HL-60 (cell line): ENCODE measurements around the gene ZNF76.

Source experiments
- DNase-seq, 2 experiments: peaks; one replicate each; pipeline ENCODE4 v3.0.0-alpha.2; 2010 to 2020; ENCODE audit warnings: low read depth in 1 of 2, low spot score in 1 of 2
- H3K27ac ChIP-seq: fragments of 250-450 bp; sonication (Bioruptor Pico); replicated peaks from 2 replicates; pipeline ENCODE4 v1.5.1; 2020; ENCODE audit warnings: mild to moderate bottlenecking, moderate library complexity
- H3K27me3 ChIP-seq: fragments of 250-450 bp; sonication (Bioruptor Pico); 2 replicates; pipeline ENCODE4 v1.5.1; 2021; ENCODE audit warnings: mild to moderate bottlenecking, moderate library complexity; ENCODE audit not compliant: insufficient read depth, poor library complexity, severe bottlenecking
- H3K4me3 ChIP-seq: replicated peaks from 2 replicates; pipeline ENCODE4 v1.5.1; 2011; ENCODE audit warnings: mild to moderate bottlenecking, control low read depth, low read length; ENCODE audit not compliant: insufficient read depth
- GABPA ChIP-seq: IDR thresholded peaks from 2 replicates; pipeline ENCODE4 v1.6.1; 2012; ENCODE audit warnings: low read depth
- POLR2AphosphoS5 ChIP-seq: IDR thresholded peaks from 2 replicates; pipeline ENCODE4 v1.6.1; 2012; ENCODE audit warnings: low read depth
- SPI1 ChIP-seq: IDR thresholded peaks from 2 replicates; pipeline ENCODE4 v1.6.1; 2012; ENCODE audit warnings: low read depth, mild to moderate bottlenecking, borderline replicate concordance
- TF ChIP-seq, protein P1 (sequence below): IDR thresholded peaks from one replicate; pipeline ENCODE4 v1.5.1; 2011; ENCODE audit warnings: low read length, control low read depth, inconsistent platforms; ENCODE audit not compliant: insufficient read depth
- TF ChIP-seq, protein P2 (sequence below): IDR thresholded peaks from 2 replicates; pipeline ENCODE4 v1.6.1; 2012; ENCODE audit warnings: low read depth; ENCODE audit not compliant: insufficient replicate concordance

The ZNF76 gene

DNA sequence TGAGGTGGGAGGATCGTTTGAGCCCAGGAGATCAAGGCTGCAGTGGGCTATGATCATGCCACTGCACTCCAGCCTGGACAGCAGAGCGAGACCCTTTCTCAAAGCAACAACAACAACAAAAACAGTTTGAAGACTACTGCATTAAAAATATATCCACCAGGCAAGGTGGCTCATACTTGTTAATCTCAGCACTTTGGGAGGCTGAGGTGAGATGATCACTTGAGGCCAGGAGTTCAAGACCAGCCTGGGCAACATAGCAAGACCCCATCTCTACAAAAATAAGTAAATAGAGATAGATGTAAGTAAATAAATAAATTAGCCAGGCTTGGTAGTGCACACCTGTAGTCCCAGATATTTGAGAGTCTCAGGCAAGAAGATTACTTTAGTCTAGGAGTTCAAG is 12.5 kb downstream of the ZNF76 start:
- DNase-seq, result no peak
- Histone ChIP-seq H3K27me3 (no peaks in the 10 kb centered on the region), H3K4me3 (no peak overlapping the region), H3K27ac (no peak overlapping the region)
- no peak for TF ChIP-seq GABPA
- TF ChIP-seq, protein P1, sequence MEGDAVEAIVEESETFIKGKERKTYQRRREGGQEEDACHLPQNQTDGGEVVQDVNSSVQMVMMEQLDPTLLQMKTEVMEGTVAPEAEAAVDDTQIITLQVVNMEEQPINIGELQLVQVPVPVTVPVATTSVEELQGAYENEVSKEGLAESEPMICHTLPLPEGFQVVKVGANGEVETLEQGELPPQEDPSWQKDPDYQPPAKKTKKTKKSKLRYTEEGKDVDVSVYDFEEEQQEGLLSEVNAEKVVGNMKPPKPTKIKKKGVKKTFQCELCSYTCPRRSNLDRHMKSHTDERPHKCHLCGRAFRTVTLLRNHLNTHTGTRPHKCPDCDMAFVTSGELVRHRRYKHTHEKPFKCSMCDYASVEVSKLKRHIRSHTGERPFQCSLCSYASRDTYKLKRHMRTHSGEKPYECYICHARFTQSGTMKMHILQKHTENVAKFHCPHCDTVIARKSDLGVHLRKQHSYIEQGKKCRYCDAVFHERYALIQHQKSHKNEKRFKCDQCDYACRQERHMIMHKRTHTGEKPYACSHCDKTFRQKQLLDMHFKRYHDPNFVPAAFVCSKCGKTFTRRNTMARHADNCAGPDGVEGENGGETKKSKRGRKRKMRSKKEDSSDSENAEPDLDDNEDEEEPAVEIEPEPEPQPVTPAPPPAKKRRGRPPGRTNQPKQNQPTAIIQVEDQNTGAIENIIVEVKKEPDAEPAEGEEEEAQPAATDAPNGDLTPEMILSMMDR, result no peak
- no peak for TF ChIP-seq POLR2AphosphoS5
- TF ChIP-seq, protein P2, sequence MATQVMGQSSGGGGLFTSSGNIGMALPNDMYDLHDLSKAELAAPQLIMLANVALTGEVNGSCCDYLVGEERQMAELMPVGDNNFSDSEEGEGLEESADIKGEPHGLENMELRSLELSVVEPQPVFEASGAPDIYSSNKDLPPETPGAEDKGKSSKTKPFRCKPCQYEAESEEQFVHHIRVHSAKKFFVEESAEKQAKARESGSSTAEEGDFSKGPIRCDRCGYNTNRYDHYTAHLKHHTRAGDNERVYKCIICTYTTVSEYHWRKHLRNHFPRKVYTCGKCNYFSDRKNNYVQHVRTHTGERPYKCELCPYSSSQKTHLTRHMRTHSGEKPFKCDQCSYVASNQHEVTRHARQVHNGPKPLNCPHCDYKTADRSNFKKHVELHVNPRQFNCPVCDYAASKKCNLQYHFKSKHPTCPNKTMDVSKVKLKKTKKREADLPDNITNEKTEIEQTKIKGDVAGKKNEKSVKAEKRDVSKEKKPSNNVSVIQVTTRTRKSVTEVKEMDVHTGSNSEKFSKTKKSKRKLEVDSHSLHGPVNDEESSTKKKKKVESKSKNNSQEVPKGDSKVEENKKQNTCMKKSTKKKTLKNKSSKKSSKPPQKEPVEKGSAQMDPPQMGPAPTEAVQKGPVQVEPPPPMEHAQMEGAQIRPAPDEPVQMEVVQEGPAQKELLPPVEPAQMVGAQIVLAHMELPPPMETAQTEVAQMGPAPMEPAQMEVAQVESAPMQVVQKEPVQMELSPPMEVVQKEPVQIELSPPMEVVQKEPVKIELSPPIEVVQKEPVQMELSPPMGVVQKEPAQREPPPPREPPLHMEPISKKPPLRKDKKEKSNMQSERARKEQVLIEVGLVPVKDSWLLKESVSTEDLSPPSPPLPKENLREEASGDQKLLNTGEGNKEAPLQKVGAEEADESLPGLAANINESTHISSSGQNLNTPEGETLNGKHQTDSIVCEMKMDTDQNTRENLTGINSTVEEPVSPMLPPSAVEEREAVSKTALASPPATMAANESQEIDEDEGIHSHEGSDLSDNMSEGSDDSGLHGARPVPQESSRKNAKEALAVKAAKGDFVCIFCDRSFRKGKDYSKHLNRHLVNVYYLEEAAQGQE, result no peak
- no peak for TF ChIP-seq SPI1

DNA sequence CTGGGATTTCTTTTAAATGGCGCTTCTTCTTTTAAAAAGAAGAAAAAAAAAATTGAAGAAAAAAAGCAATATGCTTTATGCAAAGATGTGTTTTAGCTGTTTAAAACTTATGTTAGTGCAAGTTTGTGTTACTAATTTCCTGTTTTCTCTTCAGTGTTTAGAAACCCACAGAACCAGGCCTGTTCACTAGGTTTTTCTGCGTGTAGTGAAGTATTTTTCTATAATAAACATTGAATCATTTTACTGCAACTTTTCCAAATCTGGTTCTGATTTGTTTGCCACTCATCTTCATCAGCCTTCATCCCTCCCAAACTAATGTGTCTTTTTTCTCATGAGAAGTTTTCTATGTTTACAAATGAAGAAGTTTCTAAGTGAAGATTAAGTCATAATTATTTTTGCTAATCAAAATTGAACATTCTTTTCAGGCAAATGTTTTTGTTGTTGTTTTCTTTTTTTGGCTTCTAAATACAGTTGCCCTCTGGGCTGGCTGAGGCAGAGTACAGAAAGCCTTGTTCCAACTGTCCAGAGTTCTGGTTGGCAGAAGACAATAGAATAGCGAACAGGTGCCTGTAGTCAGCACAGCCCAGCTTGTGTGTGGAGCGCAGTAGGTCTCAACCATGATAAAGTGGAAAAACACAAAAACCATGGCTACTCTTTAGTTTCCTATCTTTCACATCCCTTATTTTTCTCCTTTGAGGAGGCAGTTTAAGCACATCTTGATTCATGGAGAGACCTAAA is 14.5 kb downstream of the ZNF76 start:
- Histone ChIP-seq H3K27ac (no peak overlapping the region), H3K27me3 (no peaks in the 10 kb centered on the region), H3K4me3 (no peak overlapping the region)
- DNase-seq, result no peak
- TF ChIP-seq POLR2AphosphoS5 (no peak), GABPA (no peak), SPI1 (no peak)
- TF ChIP-seq, protein P2, result no peak
- TF ChIP-seq, protein P1, result no peak

DNA sequence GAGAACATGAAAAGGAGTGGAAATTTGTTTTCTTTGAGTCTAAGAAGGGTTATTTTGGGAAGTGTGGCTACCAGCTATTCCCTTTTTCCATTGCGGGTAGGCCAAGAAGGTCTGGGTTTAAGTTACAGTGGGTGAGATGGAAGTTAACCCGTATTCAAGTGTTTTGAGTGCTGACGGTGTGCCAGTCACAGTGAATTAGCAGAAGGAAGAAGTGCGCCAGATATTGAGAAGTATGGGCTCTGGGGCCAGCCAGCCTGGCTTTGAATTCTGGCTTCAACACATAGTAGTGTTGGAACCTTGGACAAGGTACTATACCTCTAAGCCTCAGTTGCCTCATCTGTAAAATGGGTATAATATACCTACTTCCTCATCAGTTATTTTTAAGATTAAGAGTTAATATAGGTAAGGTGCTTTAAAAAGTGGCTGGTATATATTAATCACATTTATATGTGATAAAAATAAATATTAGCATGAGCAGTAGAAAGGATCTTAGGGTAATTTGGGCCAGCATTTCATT is 16.3 kb downstream of the ZNF76 start:
- H3K27me3 ChIP-seq, result no peaks in the 10 kb centered on the region
- no peak for DNase-seq
- H3K4me3 ChIP-seq, result no peak overlapping the region
- H3K27ac ChIP-seq, result no peak overlapping the region
- TF ChIP-seq POLR2AphosphoS5, result no peak
- TF ChIP-seq SPI1, result no peak
- TF ChIP-seq, protein P2, result no peak
- TF ChIP-seq, protein P1, result no peak
- no peak for TF ChIP-seq GABPA
